RPMI8226 (cell line): ENCODE data around the gene IFT43.

Source experiments
- DNase-seq: peaks from one replicate; pipeline ENCODE4 v3.0.0-alpha.2; 2015

IFT43 gene

GRCh38 chr14:76083796-76084765, 98.5 kb downstream of the IFT43 start:
- DNase-seq = no peak

- DNase-seq = no peak
These were observed 99.8 kb downstream of the IFT43 start for GRCh38 chr14:76085358-76085757.

GRCh38 chr14:76086636-76087035, 101.1 kb downstream of the IFT43 start:
- DNase-seq = no peak

- no peak for DNase-seq
These were observed 102.8 kb downstream of the IFT43 start for GRCh38 chr14:76088326-76088725.

- no peak for DNase-seq
These were observed 103.4 kb downstream of the IFT43 start for GRCh38 chr14:76088771-76089571.

- DNase-seq = no peak
These were observed 104.0 kb downstream of the IFT43 start for GRCh38 chr14:76089575-76089974.

- DNase-seq = peak; percentile 40
These were observed 105.2 kb downstream of the IFT43 start for GRCh38 chr14:76090616-76091391.

- no peak for DNase-seq
These were observed 107.5 kb downstream of the IFT43 start for GRCh38 chr14:76093077-76093476.

- DNase-seq = no peak
These were observed 110.7 kb downstream of the IFT43 start for GRCh38 chr14:76096257-76096656.

- no peak for DNase-seq
These were observed 112.0 kb downstream of the IFT43 start for GRCh38 chr14:76097547-76097946.

GRCh38 chr14:76098047-76098446, 112.5 kb downstream of the IFT43 start:
- no peak for DNase-seq

- no peak for DNase-seq
These were observed 113.5 kb downstream of the IFT43 start for GRCh38 chr14:76098916-76099675.

GRCh38 chr14:76100236-76100635, 114.7 kb downstream of the IFT43 start:
- no peak for DNase-seq

- DNase-seq = no peak
These were observed 116.1 kb downstream of the IFT43 start for GRCh38 chr14:76101391-76102379.

- DNase-seq = no peak
These were observed 119.3 kb downstream of the IFT43 start for GRCh38 chr14:76104802-76105355.

- DNase-seq = no peak
These were observed 120.6 kb downstream of the IFT43 start for GRCh38 chr14:76106188-76106587.

GRCh38 chr14:76109087-76109880, 123.7 kb downstream of the IFT43 start:
- DNase-seq = no peak

GRCh38 chr14:76112889-76113624, 127.5 kb downstream of the IFT43 start:
- DNase-seq = no peak

GRCh38 chr14:76113691-76114090, 128.1 kb downstream of the IFT43 start:
- DNase-seq = no peak
